HG02852 (cell line): ENCODE data around the gene CSPG5.
A peak's percentile ranks its signal among the peaks of the same experiment; 100 is the strongest.

ENCODE experiments used
- ATAC-seq: cut with Tn5 transposase; IDR thresholded peaks from one replicate; pipeline ENCODE4 v1.9.1; 2021; ENCODE audit warnings: mild to moderate bottlenecking, moderate library complexity; ENCODE audit not compliant: unreplicated experiment

Gene CSPG5

GRCh38 chr3:47541583-47542108 lies 37.0 kb downstream of the CSPG5 start:
- ATAC-seq = no peak

GRCh38 chr3:47540281-47540680 lies 38.4 kb downstream of the CSPG5 start:
- ATAC-seq = no peak

- ATAC-seq = no peak
Observed at GRCh38 chr3:47536967-47537366, 41.7 kb downstream of the CSPG5 start.

GRCh38 chr3:47536221-47536891 lies 42.3 kb downstream of the CSPG5 start:
- no peak for ATAC-seq

- ATAC-seq = no peak
Observed at GRCh38 chr3:47533996-47534454, 44.6 kb downstream of the CSPG5 start.

- no peak for ATAC-seq
Observed at GRCh38 chr3:47533481-47533880, 45.2 kb downstream of the CSPG5 start.

- ATAC-seq = no peak
Observed at GRCh38 chr3:47527952-47528725, 50.5 kb downstream of the CSPG5 start.

- ATAC-seq = no peak
Observed at GRCh38 chr3:47525617-47526016, 53.0 kb downstream of the CSPG5 start.

- ATAC-seq = no peak
Observed at GRCh38 chr3:47523310-47524073, 55.2 kb downstream of the CSPG5 start.

- peak; percentile 60 for ATAC-seq
Observed at GRCh38 chr3:47522082-47522987, 56.3 kb downstream of the CSPG5 start.

GRCh38 chr3:47520756-47521155 lies 57.9 kb downstream of the CSPG5 start:
- no peak for ATAC-seq

- no peak for ATAC-seq
Observed at GRCh38 chr3:47517937-47518336, 60.7 kb downstream of the CSPG5 start.

- no peak for ATAC-seq
Observed at GRCh38 chr3:47515864-47516319, 62.8 kb downstream of the CSPG5 start.

- no peak for ATAC-seq
Observed at GRCh38 chr3:47515100-47515499, 63.6 kb downstream of the CSPG5 start.

- ATAC-seq = peak; percentile 96
Observed at GRCh38 chr3:47513125-47513929, 65.3 kb downstream of the CSPG5 start, which contains the start of gene ELP6. TSS of gene ELP6 (minus strand) at chr3:47513712. CDS start at chr3:47513590, 122 bp downstream.

GRCh38 chr3:47512416-47513124 lies 66.1 kb downstream of the CSPG5 start:
- ATAC-seq = no peak
